Smooth muscle cell (in vitro differentiated cells): ENCODE results near the gene EARS2. TPM values are rescaled to one million over a fixed set of nuclear protein-coding genes. Genes with fewer than 3 reads are reported as not detected.

Experiments
- DNase-seq: peaks from one replicate; lab custom pipeline; 2025; ENCODE audit not compliant: unreplicated experiment; lab: John Stamatoyannopoulos, UW
- H2AFZ ChIP-seq: fragments of 200-600 bp; sonication (generic); 2 replicates; pipeline ENCODE4 v1.6.0; 2016; ENCODE audit warnings: antibody characterized with exemption, low read depth, mild to moderate bottlenecking
- H3F3A ChIP-seq: fragments of 200-600 bp; sonication (generic); 2 replicates; pipeline ENCODE4 v1.6.0; 2017; ENCODE audit warnings: antibody characterized with exemption, low read depth
- H3K27ac ChIP-seq: fragments of 200-600 bp; sonication (generic); 2 replicates; pipeline ENCODE4 v1.5.1; 2016; ENCODE audit warnings: low read depth, mild to moderate bottlenecking
- H3K27me3 ChIP-seq: fragments of 200-600 bp; sonication (generic); 2 replicates; pipeline ENCODE4 v1.6.1; 2016; ENCODE audit warnings: low read depth, mild to moderate bottlenecking
- H3K36me3 ChIP-seq: fragments of 200-600 bp; sonication (generic); 2 replicates; pipeline ENCODE4 v1.5.1; 2016; ENCODE audit warnings: low read depth
- H3K4me1 ChIP-seq: fragments of 200-600 bp; sonication (generic); 2 replicates; pipeline ENCODE4 v1.5.1; 2016; ENCODE audit warnings: low read depth
- H3K4me2 ChIP-seq: fragments of 200-600 bp; sonication (generic); 2 replicates; pipeline ENCODE4 v1.6.0; 2016; ENCODE audit warnings: mild to moderate bottlenecking
- H3K4me3 ChIP-seq: fragments of 200-600 bp; sonication (generic); 2 replicates; pipeline ENCODE4 v1.5.1; 2016; ENCODE audit warnings: mild to moderate bottlenecking
- H3K79me2 ChIP-seq: fragments of 200-600 bp; sonication (generic); 2 replicates; pipeline ENCODE4 v1.6.0; 2016; ENCODE audit warnings: low read depth, mild to moderate bottlenecking
- H3K9ac ChIP-seq: fragments of 200-600 bp; sonication (generic); 2 replicates; pipeline ENCODE4 v1.6.0; 2016; ENCODE audit warnings: low read depth
- H3K9me3 ChIP-seq: fragments of 200-600 bp; sonication (generic); replicated peaks from 2 replicates; pipeline ENCODE4 v1.5.1; 2016; ENCODE audit warnings: low read depth
- H4K20me1 ChIP-seq: fragments of 200-600 bp; sonication (generic); 2 replicates; pipeline ENCODE4 v1.6.0; 2016; ENCODE audit warnings: low read depth
- CTCF ChIP-seq: fragments of 200-600 bp; sonication (generic); IDR thresholded peaks from 2 replicates; pipeline ENCODE4 v1.5.1; 2017; ENCODE audit warnings: borderline replicate concordance, mild to moderate bottlenecking, antibody characterized with exemption; ENCODE audit not compliant: insufficient read depth, poor library complexity, severe bottlenecking
- WGBS: methylation state at CpG from one replicate; pipeline ENCODE4 v1.1.7; 2016; ENCODE audit warnings: low lambda C conversion rate; 5-methylcytosine and 5-hydroxymethylcytosine counted together
- polyA plus RNA-seq: library from polyadenylated mRNA; unstranded; fragments of >200 nt; fragmentation: Nextera tagmentation; extraction: Ambion mirVana; gene quantifications from 2 replicates; pipeline ENCODE4 v1.2.1, GENCODE V29; 2016
- total RNA-seq: library from RNA; depleted of rRNA; stranded (reverse); fragments of >200 nt; gene quantifications from 2 replicates; pipeline ENCODE4 v1.2.3, GENCODE V29; 2014

The EARS2 gene
- total and polyA plus RNA-seq, 2 experiments from 2014 or later, result 13.0 to 32.8 TPM

- no peaks in the 10 kb centered on the region for H3K27me3 ChIP-seq
- H2AFZ ChIP-seq, result no peak overlapping the region
- no peak for DNase-seq
- no peaks in the 10 kb centered on the region for H4K20me1 ChIP-seq
- no peaks in the 10 kb centered on the region for H3F3A ChIP-seq
- H3K4me1 ChIP-seq, result no peaks in the 10 kb centered on the region
- no peak overlapping the region for H3K4me2 ChIP-seq
- no peak overlapping the region for H3K27ac ChIP-seq
- H3K4me3 ChIP-seq, result no peak overlapping the region
- WGBS, result 96% methylated on average over 6 of the region's 6 CpGs
- no peaks in the 10 kb centered on the region for H3K79me2 ChIP-seq
- TF ChIP-seq CTCF, result no peak
- no peak overlapping the region for H3K9ac ChIP-seq
- no peaks in the 10 kb centered on the region for H3K36me3 ChIP-seq
- no peaks in the 10 kb centered on the region for H3K9me3 ChIP-seq
Observed at GRCh38 chr16:23523321-23523720, 33.8 kb downstream of the EARS2 start.

DNA sequence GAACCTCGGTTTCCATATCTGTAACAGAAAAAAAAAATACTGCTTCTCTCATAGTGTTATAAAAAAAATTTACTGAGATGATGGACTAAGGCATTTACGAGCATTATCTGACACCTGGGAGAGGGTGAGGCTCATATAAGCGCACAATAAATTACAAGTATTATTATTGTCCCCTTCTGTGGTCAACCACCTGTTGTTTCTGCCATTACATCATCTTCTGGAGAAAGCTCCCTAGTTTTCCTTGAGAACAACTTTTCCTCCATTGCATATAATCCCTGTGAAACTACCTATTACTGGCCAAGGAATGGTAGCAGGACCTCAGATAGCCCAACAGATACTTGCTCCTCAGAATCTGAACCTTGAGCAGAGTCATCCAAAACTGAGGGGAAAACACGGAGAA, 35.2 kb downstream of the EARS2 start:
- Histone ChIP-seq H3K4me2 (no peak overlapping the region), H3K9ac (no peak overlapping the region), H3K79me2 (no peaks in the 10 kb centered on the region), H3K4me1 (no peaks in the 10 kb centered on the region), H4K20me1 (no peaks in the 10 kb centered on the region), H3F3A (no peaks in the 10 kb centered on the region), H3K4me3 (no peak overlapping the region), H3K36me3 (no peaks in the 10 kb centered on the region), H3K27ac (no peak overlapping the region), H3K9me3 (no peaks in the 10 kb centered on the region), H2AFZ (no peak overlapping the region), H3K27me3 (no peaks in the 10 kb centered on the region)
- 96% methylated on average over 4 of the region's 4 CpGs for WGBS
- TF ChIP-seq CTCF, result no peak
- DNase-seq, result no peak

DNA sequence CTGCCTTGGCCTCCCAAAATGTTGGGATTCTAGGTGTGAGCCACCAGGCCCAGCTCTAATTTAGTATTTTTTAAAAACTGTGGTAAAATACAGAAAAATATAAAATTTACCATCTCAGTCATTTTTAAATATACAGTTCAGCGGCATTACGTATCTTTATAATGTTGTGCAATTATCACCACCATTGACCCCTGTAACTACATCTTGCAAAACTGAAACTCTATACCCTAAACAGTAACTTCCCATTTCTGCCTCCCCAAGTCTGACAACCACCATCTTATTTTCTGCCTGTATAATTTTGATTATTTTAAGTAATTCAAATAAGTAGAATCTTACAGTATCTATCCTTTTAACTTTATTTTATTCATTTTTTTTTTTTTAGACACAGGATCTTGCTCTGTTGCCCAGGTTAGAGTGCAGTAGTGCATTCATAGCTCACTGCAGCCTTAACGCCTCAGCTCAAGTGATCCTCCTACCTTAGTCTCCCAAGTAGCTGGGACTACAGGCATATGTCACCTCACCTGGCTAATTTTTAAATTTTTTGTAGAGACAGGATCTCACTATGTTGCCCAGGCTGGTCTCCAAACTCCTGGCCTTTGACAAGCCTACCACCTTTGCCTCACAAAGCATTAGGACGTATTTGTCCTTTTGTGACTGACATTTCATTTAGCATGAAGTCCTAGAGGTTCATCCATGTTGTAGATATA, 36.0 kb downstream of the EARS2 start:
- Histone ChIP-seq H3K4me1 (no peaks in the 10 kb centered on the region), H3K4me2 (no peak overlapping the region), H3K9ac (no peak overlapping the region), H4K20me1 (no peaks in the 10 kb centered on the region), H2AFZ (no peak overlapping the region), H3K9me3 (no peaks in the 10 kb centered on the region), H3K27me3 (no peaks in the 10 kb centered on the region), H3F3A (no peaks in the 10 kb centered on the region), H3K79me2 (no peaks in the 10 kb centered on the region), H3K36me3 (no peaks in the 10 kb centered on the region), H3K4me3 (no peak overlapping the region), H3K27ac (no peak overlapping the region)
- TF ChIP-seq CTCF, result no peak
- no peak for DNase-seq
- 72% methylated on average over 4 of the region's 4 CpGs for WGBS

DNA sequence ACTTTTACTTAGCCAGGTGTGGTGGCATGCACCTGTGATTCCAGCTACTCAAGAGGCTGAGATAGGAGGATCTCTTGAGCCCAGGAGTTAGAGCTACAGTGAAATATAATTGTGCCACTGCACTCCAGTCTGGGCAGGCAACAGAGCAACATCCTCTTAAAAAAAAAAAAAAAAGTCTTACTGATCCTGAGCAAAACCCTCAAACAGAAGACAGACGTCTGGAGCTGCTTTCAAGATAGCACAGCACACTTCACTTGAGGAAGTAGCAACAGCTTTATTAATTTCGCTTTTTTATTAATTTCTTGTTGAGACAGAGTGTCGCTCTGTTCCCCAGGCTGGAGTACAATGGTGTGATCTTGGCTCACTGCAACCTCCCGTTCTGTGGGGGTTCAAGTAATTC, 36.6 kb downstream of the EARS2 start:
- no peaks in the 10 kb centered on the region for H4K20me1 ChIP-seq
- no peaks in the 10 kb centered on the region for H3K4me1 ChIP-seq
- H3K27ac ChIP-seq, result no peak overlapping the region
- no peak overlapping the region for H2AFZ ChIP-seq
- no peak overlapping the region for H3K4me2 ChIP-seq
- no peak overlapping the region for H3K9ac ChIP-seq
- H3K36me3 ChIP-seq, result no peaks in the 10 kb centered on the region
- H3F3A ChIP-seq, result no peaks in the 10 kb centered on the region
- no peak overlapping the region for H3K4me3 ChIP-seq
- DNase-seq, result no peak
- H3K9me3 ChIP-seq, result no peaks in the 10 kb centered on the region
- no peaks in the 10 kb centered on the region for H3K27me3 ChIP-seq
- no peak for TF ChIP-seq CTCF
- H3K79me2 ChIP-seq, result no peaks in the 10 kb centered on the region
- 87% methylated on average over 4 of the region's 4 CpGs for WGBS
